Measurements from ENCODE around the gene FAM151B.

The FAM151B gene

GRCh38 chr5:80495891-80496290, 8.0 kb downstream of the FAM151B start:
- H3K27me3 ChIP-seq (ENCODE audit: control insufficient read depth, insufficient read depth, low read length): no peaks in the 10 kb centered on the region
- no peak overlapping the region for H3K27ac ChIP-seq
- no peak for TF ChIP-seq CTCF (IDR thresholded peaks at IDR 0.05)
- no peak overlapping the region for H3K4me3 ChIP-seq (ENCODE audit: low read depth, low read length)
- no peak overlapping the region for H2AFZ ChIP-seq
- H3K36me3 ChIP-seq (ENCODE audit: control insufficient read depth, insufficient read depth, low read length): peaks cover 2% of the 10 kb centered on the region
- H3K4me1 ChIP-seq: no peaks in the 10 kb centered on the region
- no peaks in the 10 kb centered on the region for H3K9me3 ChIP-seq (ENCODE audit: control insufficient read depth, low read length)
- no peak overlapping the region for H3K4me2 ChIP-seq (ENCODE audit: low read length)
- H3K79me2 ChIP-seq: no peaks in the 10 kb centered on the region
- no peak overlapping the region for H3K9ac ChIP-seq

GRCh38 chr5:80502800-80503199, 14.9 kb downstream of the FAM151B start:
- Histone ChIP-seq H3K9me3 (ENCODE audit: control insufficient read depth, low read length) (no peaks in the 10 kb centered on the region), H3K9ac (no peak overlapping the region), H3K27me3 (ENCODE audit: control insufficient read depth, insufficient read depth, low read length) (no peaks in the 10 kb centered on the region), H2AFZ (no peak overlapping the region), H3K4me3 (ENCODE audit: low read depth, low read length) (no peak overlapping the region), H3K4me2 (ENCODE audit: low read length) (no peak overlapping the region), H3K79me2 (no peaks in the 10 kb centered on the region), H3K4me1 (no peaks in the 10 kb centered on the region), H3K36me3 (ENCODE audit: control insufficient read depth, insufficient read depth, low read length) (no peaks in the 10 kb centered on the region), H3K27ac (no peak overlapping the region)
- TF ChIP-seq CTCF (IDR thresholded peaks at IDR 0.05): no peak

- no peak overlapping the region for H2AFZ ChIP-seq
- H3K27ac ChIP-seq: no peak overlapping the region
- H3K4me2 ChIP-seq (ENCODE audit: low read length): no peak overlapping the region
- no peaks in the 10 kb centered on the region for H3K9me3 ChIP-seq (ENCODE audit: control insufficient read depth, low read length)
- TF ChIP-seq CTCF (IDR thresholded peaks at IDR 0.05): no peak
- no peaks in the 10 kb centered on the region for H3K79me2 ChIP-seq
- no peaks in the 10 kb centered on the region for H3K4me1 ChIP-seq
- H3K36me3 ChIP-seq (ENCODE audit: control insufficient read depth, insufficient read depth, low read length): no peaks in the 10 kb centered on the region
- H3K9ac ChIP-seq: no peak overlapping the region
- H3K4me3 ChIP-seq (ENCODE audit: low read depth, low read length): no peak overlapping the region
- no peaks in the 10 kb centered on the region for H3K27me3 ChIP-seq (ENCODE audit: control insufficient read depth, insufficient read depth, low read length)
Observed at GRCh38 chr5:80503641-80504040, 15.7 kb downstream of the FAM151B start.

- no peak overlapping the region for H2AFZ ChIP-seq
- no peak for TF ChIP-seq CTCF (IDR thresholded peaks at IDR 0.05)
- no peaks in the 10 kb centered on the region for H3K79me2 ChIP-seq
- H3K4me1 ChIP-seq: no peaks in the 10 kb centered on the region
- no peak overlapping the region for H3K9ac ChIP-seq
- H3K27me3 ChIP-seq (ENCODE audit: control insufficient read depth, insufficient read depth, low read length): no peaks in the 10 kb centered on the region
- H3K9me3 ChIP-seq (ENCODE audit: control insufficient read depth, low read length): no peaks in the 10 kb centered on the region
- no peaks in the 10 kb centered on the region for H3K36me3 ChIP-seq (ENCODE audit: control insufficient read depth, insufficient read depth, low read length)
- no peak overlapping the region for H3K4me3 ChIP-seq (ENCODE audit: low read depth, low read length)
- no peak overlapping the region for H3K4me2 ChIP-seq (ENCODE audit: low read length)
- H3K27ac ChIP-seq: no peak overlapping the region
Observed at GRCh38 chr5:80504833-80505232, 16.9 kb downstream of the FAM151B start.

GRCh38 chr5:80507663-80508062, 19.8 kb downstream of the FAM151B start:
- Histone ChIP-seq H3K79me2 (no peaks in the 10 kb centered on the region), H2AFZ (no peak overlapping the region), H3K4me1 (no peaks in the 10 kb centered on the region), H3K27ac (no peak overlapping the region), H3K27me3 (ENCODE audit: control insufficient read depth, insufficient read depth, low read length) (no peaks in the 10 kb centered on the region), H3K4me2 (ENCODE audit: low read length) (no peak overlapping the region), H3K36me3 (ENCODE audit: control insufficient read depth, insufficient read depth, low read length) (no peaks in the 10 kb centered on the region), H3K4me3 (ENCODE audit: low read depth, low read length) (no peak overlapping the region), H3K9ac (no peak overlapping the region), H3K9me3 (ENCODE audit: control insufficient read depth, low read length) (no peaks in the 10 kb centered on the region)
- TF ChIP-seq CTCF (IDR thresholded peaks at IDR 0.05): no peak

All from parathyroid adenoma (tissue), 2 donors.